Epithelial cell of proximal tubule (primary cell): ENCODE results near the gene ASTN2. TPM values are rescaled to one million over a fixed set of nuclear protein-coding genes. Genes with fewer than 3 reads are reported as not detected.

Experiments used
- DNase-seq: peaks from one replicate; pipeline ENCODE4 v3.0.0-alpha.2; 2011; ENCODE audit warnings: low read depth
- H3K4me3 ChIP-seq: 2 replicates; pipeline ENCODE4 v1.5.1; 2011; ENCODE audit warnings: low read depth, mild to moderate bottlenecking, low read length
- CTCF ChIP-seq: conservative IDR thresholded peaks from 2 replicates; pipeline ENCODE4 v1.5.1; 2012; ENCODE audit warnings: low read depth, mild to moderate bottlenecking, low read length
- total RNA-seq: library from RNA; depleted of rRNA; stranded (reverse); fragments of >200 nt; gene quantifications from 2 replicates; pipeline ENCODE4 v1.2.3, GENCODE V29; 2015

Gene ASTN2
- total RNA-seq, 1 donor from 2014 or later = 4.4 TPM

- no peak for TF ChIP-seq CTCF
- no peak overlapping the region for H3K4me3 ChIP-seq
- DNase-seq = no peak
Observed at GRCh38 chr9:117093891-117094844, 320.7 kb downstream of the ASTN2 start.

- DNase-seq = no peak
- no peak overlapping the region for H3K4me3 ChIP-seq
- no peak for TF ChIP-seq CTCF
Observed at GRCh38 chr9:117092582-117092981, 322.3 kb downstream of the ASTN2 start.

GRCh38 chr9:117091529-117091928, 323.3 kb downstream of the ASTN2 start:
- DNase-seq = no peak
- H3K4me3 ChIP-seq = no peak overlapping the region
- no peak for TF ChIP-seq CTCF

GRCh38 chr9:117088786-117089185, 326.1 kb downstream of the ASTN2 start:
- no peak for TF ChIP-seq CTCF
- DNase-seq = no peak
- no peak overlapping the region for H3K4me3 ChIP-seq

GRCh38 chr9:117088140-117088539, 326.7 kb downstream of the ASTN2 start:
- DNase-seq = no peak
- TF ChIP-seq CTCF = no peak
- H3K4me3 ChIP-seq = no peak overlapping the region

GRCh38 chr9:117084221-117084620, 330.6 kb downstream of the ASTN2 start:
- no peak overlapping the region for H3K4me3 ChIP-seq
- no peak for DNase-seq
- no peak for TF ChIP-seq CTCF

GRCh38 chr9:117083559-117083958, 331.3 kb downstream of the ASTN2 start:
- H3K4me3 ChIP-seq = no peak overlapping the region
- TF ChIP-seq CTCF = no peak
- DNase-seq = no peak
